ENCODE data around the gene CHRNA3.

Gene CHRNA3

DNA sequence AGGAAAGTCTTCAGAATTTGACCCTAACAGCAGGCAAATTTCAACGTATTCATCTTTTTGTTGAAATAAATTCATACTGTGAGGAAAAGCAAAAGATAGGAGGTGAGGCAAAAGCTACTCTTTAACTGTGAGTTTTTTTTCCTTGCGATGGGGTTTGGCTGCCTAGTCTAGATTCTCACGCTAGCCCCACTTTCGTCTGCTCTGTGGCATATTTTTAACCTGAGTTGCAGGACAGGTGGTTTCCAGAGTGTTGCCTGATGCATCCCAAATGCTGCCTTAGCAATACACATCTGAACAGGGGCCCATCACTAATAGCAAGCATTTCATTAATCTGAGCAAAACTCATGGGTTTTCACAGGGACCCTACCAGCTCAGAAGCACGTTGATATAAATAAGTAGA, 68.9 kb downstream of the CHRNA3 start:
- no peak for TF ChIP-seq CREB1 (IDR thresholded peaks at IDR 0.05; ENCODE audit: low read depth)
- no peak for TF ChIP-seq EGR1 (IDR thresholded peaks at IDR 0.05)
- TF ChIP-seq, protein P1, sequence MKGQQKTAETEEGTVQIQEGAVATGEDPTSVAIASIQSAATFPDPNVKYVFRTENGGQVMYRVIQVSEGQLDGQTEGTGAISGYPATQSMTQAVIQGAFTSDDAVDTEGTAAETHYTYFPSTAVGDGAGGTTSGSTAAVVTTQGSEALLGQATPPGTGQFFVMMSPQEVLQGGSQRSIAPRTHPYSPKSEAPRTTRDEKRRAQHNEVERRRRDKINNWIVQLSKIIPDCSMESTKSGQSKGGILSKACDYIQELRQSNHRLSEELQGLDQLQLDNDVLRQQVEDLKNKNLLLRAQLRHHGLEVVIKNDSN (IDR thresholded peaks at IDR 0.05) = no peak
- TF ChIP-seq ZBTB7A (IDR thresholded peaks at IDR 0.05; ENCODE audit: low read depth) = no peak

DNA sequence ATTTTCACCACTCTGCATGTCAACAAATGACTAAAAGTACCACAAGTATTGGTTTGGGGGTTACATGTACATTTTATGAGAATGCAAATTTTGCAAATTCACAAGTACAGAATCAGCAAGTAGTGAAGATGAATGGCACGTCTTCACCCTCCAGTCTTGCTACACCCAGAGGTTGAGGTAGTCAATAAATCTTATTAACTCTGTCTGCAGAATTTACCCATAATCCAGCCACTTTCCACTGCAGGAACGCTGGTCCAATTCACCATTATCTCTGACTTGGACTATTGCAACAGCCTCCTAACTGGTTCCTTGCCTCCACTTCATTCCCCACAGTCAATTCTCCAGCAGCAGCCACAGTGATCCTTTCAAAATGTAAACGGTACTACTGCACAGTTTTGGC, 70.0 kb downstream of the CHRNA3 start:
- no peak for TF ChIP-seq TAF1 (IDR thresholded peaks at IDR 0.05; ENCODE audit: low read depth)
- TF ChIP-seq, protein P2, sequence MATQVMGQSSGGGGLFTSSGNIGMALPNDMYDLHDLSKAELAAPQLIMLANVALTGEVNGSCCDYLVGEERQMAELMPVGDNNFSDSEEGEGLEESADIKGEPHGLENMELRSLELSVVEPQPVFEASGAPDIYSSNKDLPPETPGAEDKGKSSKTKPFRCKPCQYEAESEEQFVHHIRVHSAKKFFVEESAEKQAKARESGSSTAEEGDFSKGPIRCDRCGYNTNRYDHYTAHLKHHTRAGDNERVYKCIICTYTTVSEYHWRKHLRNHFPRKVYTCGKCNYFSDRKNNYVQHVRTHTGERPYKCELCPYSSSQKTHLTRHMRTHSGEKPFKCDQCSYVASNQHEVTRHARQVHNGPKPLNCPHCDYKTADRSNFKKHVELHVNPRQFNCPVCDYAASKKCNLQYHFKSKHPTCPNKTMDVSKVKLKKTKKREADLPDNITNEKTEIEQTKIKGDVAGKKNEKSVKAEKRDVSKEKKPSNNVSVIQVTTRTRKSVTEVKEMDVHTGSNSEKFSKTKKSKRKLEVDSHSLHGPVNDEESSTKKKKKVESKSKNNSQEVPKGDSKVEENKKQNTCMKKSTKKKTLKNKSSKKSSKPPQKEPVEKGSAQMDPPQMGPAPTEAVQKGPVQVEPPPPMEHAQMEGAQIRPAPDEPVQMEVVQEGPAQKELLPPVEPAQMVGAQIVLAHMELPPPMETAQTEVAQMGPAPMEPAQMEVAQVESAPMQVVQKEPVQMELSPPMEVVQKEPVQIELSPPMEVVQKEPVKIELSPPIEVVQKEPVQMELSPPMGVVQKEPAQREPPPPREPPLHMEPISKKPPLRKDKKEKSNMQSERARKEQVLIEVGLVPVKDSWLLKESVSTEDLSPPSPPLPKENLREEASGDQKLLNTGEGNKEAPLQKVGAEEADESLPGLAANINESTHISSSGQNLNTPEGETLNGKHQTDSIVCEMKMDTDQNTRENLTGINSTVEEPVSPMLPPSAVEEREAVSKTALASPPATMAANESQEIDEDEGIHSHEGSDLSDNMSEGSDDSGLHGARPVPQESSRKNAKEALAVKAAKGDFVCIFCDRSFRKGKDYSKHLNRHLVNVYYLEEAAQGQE (IDR thresholded peaks at IDR 0.05; ENCODE audit: low read depth) = no peak
- no peak for TF ChIP-seq NFIC (IDR thresholded peaks at IDR 0.05)
- TF ChIP-seq, protein P3, sequence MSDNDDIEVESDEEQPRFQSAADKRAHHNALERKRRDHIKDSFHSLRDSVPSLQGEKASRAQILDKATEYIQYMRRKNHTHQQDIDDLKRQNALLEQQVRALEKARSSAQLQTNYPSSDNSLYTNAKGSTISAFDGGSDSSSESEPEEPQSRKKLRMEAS (IDR thresholded peaks at IDR 0.05) = no peak
- TF ChIP-seq ZBTB7A (IDR thresholded peaks at IDR 0.05; ENCODE audit: low read depth) = no peak
- TF ChIP-seq, protein P1 (IDR thresholded peaks at IDR 0.05) = no peak
- TF ChIP-seq TEAD4 (IDR thresholded peaks at IDR 0.05) = no peak
- TF ChIP-seq CEBPB (IDR thresholded peaks at IDR 0.05) = no peak
- TF ChIP-seq TCF12 (IDR thresholded peaks at IDR 0.05; ENCODE audit: low read depth) = no peak
- no peak for TF ChIP-seq CREB1 (IDR thresholded peaks at IDR 0.05; ENCODE audit: low read depth)
- TF ChIP-seq FOXM1 (IDR thresholded peaks at IDR 0.05; ENCODE audit: borderline replicate concordance, low read depth) = no peak
- TF ChIP-seq EP300 (IDR thresholded peaks at IDR 0.05; ENCODE audit: borderline replicate concordance) = no peak
- TF ChIP-seq EGR1 (IDR thresholded peaks at IDR 0.05) = no peak
- no peak for TF ChIP-seq RAD21 (IDR thresholded peaks at IDR 0.05; ENCODE audit: low read depth)
- TF ChIP-seq YY1 (IDR thresholded peaks at IDR 0.05; ENCODE audit: low read depth) = no peak

DNA sequence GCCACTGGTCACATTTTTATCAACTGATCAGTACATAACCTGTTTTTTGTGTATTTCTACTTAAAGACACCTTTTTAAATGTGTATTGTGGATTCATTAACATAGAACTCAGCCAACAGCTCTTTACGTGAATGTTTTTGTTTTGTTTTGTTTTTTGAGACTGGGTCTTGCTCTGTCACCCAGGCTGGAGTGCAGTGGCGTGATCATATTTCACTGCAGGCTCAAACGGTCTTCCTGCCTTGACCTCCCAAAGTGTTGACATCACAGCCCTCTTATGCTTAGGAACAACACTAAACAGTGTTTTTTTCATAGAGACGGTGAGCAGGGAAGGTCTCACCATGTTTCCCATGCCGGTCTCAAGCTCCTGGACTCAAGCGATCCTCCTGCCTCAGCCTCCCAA, 70.6 kb downstream of the CHRNA3 start:
- TF ChIP-seq CEBPB (IDR thresholded peaks at IDR 0.05) (no peak), NFIC (IDR thresholded peaks at IDR 0.05) (no peak), YY1 (IDR thresholded peaks at IDR 0.05; ENCODE audit: low read depth) (no peak), FOXM1 (IDR thresholded peaks at IDR 0.05; ENCODE audit: borderline replicate concordance, low read depth) (no peak), RAD21 (IDR thresholded peaks at IDR 0.05; ENCODE audit: low read depth) (no peak), CREB1 (IDR thresholded peaks at IDR 0.05; ENCODE audit: low read depth) (no peak), EP300 (IDR thresholded peaks at IDR 0.05; ENCODE audit: borderline replicate concordance) (no peak)
- TF ChIP-seq, protein P2 (IDR thresholded peaks at IDR 0.05; ENCODE audit: low read depth) = no peak
- TF ChIP-seq, protein P1 (IDR thresholded peaks at IDR 0.05) = no peak
- TF ChIP-seq, protein P3 (IDR thresholded peaks at IDR 0.05) = no peak
